HEK293T (cell line): ENCODE data around the gene TRDMT1.

Source experiments
- ARNT ChIP-seq: fragments of 450-650 bp; IDR thresholded peaks from 2 replicates; pipeline ENCODE4 v1.6.1; 2017; ENCODE audit warnings: mild to moderate bottlenecking
- ELF4 ChIP-seq: fragments of 450-650 bp; IDR thresholded peaks from 2 replicates; pipeline ENCODE4 v1.6.1; 2017; ENCODE audit warnings: antibody characterized with exemption
- FOXK2 ChIP-seq: fragments of 450-650 bp; IDR thresholded peaks from 2 replicates; pipeline ENCODE4 v1.6.1; 2016; ENCODE audit warnings: mild to moderate bottlenecking
- FOXM1 ChIP-seq: fragments of 450-650 bp; IDR thresholded peaks from 2 replicates; pipeline ENCODE4 v1.6.1; 2017; ENCODE audit warnings: mild to moderate bottlenecking, borderline replicate concordance
- L3MBTL2 ChIP-seq: fragments of 450-650 bp; conservative IDR thresholded peaks from 2 replicates; pipeline ENCODE4 v1.6.1; 2016; ENCODE audit warnings: mild to moderate bottlenecking
- LEF1 ChIP-seq: fragments of 450-650 bp; IDR thresholded peaks from 2 replicates; pipeline ENCODE4 v1.6.1; 2017; ENCODE audit warnings: mild to moderate bottlenecking, borderline replicate concordance
- NFRKB ChIP-seq: fragments of 450-650 bp; IDR thresholded peaks from 2 replicates; pipeline ENCODE4 v1.6.1; 2016; ENCODE audit warnings: mild to moderate bottlenecking, moderate library complexity
- SP1 ChIP-seq: fragments of 450-650 bp; IDR thresholded peaks from 2 replicates; pipeline ENCODE4 v1.6.1; 2017
- SUZ12 ChIP-seq: fragments of 450-650 bp; IDR thresholded peaks from 2 replicates; pipeline ENCODE4 v1.6.1; 2016; ENCODE audit warnings: mild to moderate bottlenecking
- ZNF384 ChIP-seq: fragments of 450-650 bp; IDR thresholded peaks from 2 replicates; pipeline ENCODE4 v1.6.1; 2016

GRCh38 chr10:17203416-17203815 lies 1.9 kb upstream of the TRDMT1 start:
- TF ChIP-seq LEF1 = no peak
- no peak for TF ChIP-seq SP1
- TF ChIP-seq ZNF384 = no peak
- TF ChIP-seq NFRKB = no peak
- TF ChIP-seq FOXK2 = no peak
- TF ChIP-seq ELF4 = no peak
- TF ChIP-seq FOXM1 = no peak
- TF ChIP-seq L3MBTL2 = no peak
- no peak for TF ChIP-seq SUZ12
- TF ChIP-seq ARNT = no peak
